ENCODE measurements around the gene NOTCH3.

The NOTCH3 gene

GRCh38 chr19:15161028-15161984 is 39.5 kb downstream of the NOTCH3 start:
- no peak for DNase-seq (ENCODE audit: low read depth in 2 of 2)

GRCh38 chr19:15159251-15159650 is 41.5 kb downstream of the NOTCH3 start:
- DNase-seq (ENCODE audit: low read depth in 2 of 2): no peak

GRCh38 chr19:15156391-15156790 is 44.4 kb downstream of the NOTCH3 start:
- no peak for DNase-seq (ENCODE audit: low read depth in 2 of 2)

GRCh38 chr19:15155296-15155695 is 45.5 kb downstream of the NOTCH3 start:
- DNase-seq (ENCODE audit: low read depth in 2 of 2): no peak

- no peak for DNase-seq (ENCODE audit: low read depth in 2 of 2)
These were observed 46.7 kb downstream of the NOTCH3 start for GRCh38 chr19:15154002-15154612.

GRCh38 chr19:15149737-15150136 is 51.1 kb downstream of the NOTCH3 start:
- no peak for DNase-seq (ENCODE audit: low read depth in 2 of 2)

- DNase-seq (ENCODE audit: low read depth in 2 of 2): no peak
These were observed 53.7 kb downstream of the NOTCH3 start for GRCh38 chr19:15147090-15147489.

- no peak for DNase-seq (ENCODE audit: low read depth in 2 of 2)
These were observed 56.6 kb downstream of the NOTCH3 start for GRCh38 chr19:15144046-15144646.

- DNase-seq (ENCODE audit: low read depth in 2 of 2): no peak
These were observed 58.5 kb downstream of the NOTCH3 start for GRCh38 chr19:15142313-15142712.

GRCh38 chr19:15141143-15141542 is 59.7 kb downstream of the NOTCH3 start:
- DNase-seq (ENCODE audit: low read depth in 2 of 2): no peak

GRCh38 chr19:15138427-15138826 is 62.4 kb downstream of the NOTCH3 start:
- no peak for DNase-seq (ENCODE audit: low read depth in 2 of 2)

- DNase-seq (ENCODE audit: low read depth in 2 of 2): no peak
These were observed 63.0 kb downstream of the NOTCH3 start for GRCh38 chr19:15137777-15138176.

- DNase-seq (ENCODE audit: low read depth in 2 of 2): no peak
These were observed 64.4 kb downstream of the NOTCH3 start for GRCh38 chr19:15136234-15136954.

GRCh38 chr19:15129856-15130585 is 70.8 kb downstream of the NOTCH3 start:
- peak in 1 of 2 donors; percentile 19 for DNase-seq (ENCODE audit: low read depth in 2 of 2)

- no peak for DNase-seq (ENCODE audit: low read depth in 2 of 2)
These were observed 72.5 kb downstream of the NOTCH3 start for GRCh38 chr19:15128162-15128770.

- no peak for DNase-seq (ENCODE audit: low read depth in 2 of 2)
These were observed 74.5 kb downstream of the NOTCH3 start for GRCh38 chr19:15126131-15126910.

- peak; percentile 98 to 99 for DNase-seq (ENCODE audit: low read depth in 2 of 2)
These were observed 75.3 kb downstream of the NOTCH3 start for GRCh38 chr19:15125232-15126067.

GRCh38 chr19:15124572-15125231 is 76.1 kb downstream of the NOTCH3 start:
- no peak for DNase-seq (ENCODE audit: low read depth in 2 of 2)

- no peak for DNase-seq (ENCODE audit: low read depth in 2 of 2)
These were observed 76.9 kb downstream of the NOTCH3 start for GRCh38 chr19:15123900-15124299.

Data from stimulated activated CD8-positive, alpha-beta memory T cell treated with anti-CD3 and anti-CD28 coated beads, Interleukin-15, amount 100 ng/mL, for 48 hours (primary cell).